Kidney tubule cell (primary cell): Measurements from ENCODE around the gene LRFN4.

Source experiments
- DNase-seq: peaks from one replicate; pipeline ENCODE4 v3.0.0-alpha.2; 2018; ENCODE audit warnings: low spot score

The LRFN4 gene

GRCh38 chr11:66870616-66871520, 14.0 kb downstream of the LRFN4 start:
- DNase-seq = no peak

- DNase-seq = no peak
Measured at GRCh38 chr11:66871521-66871901, 14.6 kb downstream of the LRFN4 start.

DNA sequence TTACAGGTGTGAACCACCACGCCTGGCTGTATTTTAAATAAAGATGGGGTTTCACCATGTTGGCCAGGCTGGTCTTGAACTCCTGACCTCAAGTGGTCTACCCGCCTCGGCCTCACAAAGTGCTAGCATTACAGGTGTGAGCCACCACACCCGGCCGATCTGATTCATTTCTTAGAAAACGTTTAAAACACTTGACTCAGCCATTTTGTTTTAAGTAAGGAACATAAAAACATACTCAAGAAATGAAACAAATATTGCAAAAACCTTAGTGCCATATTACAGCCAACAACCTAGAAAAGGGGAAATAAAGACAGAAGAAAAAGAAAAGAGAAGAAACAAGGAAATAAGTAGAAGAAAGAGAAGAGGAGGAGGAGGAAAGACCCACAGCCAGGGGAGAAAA, 17.4 kb downstream of the LRFN4 start:
- no peak for DNase-seq

DNA sequence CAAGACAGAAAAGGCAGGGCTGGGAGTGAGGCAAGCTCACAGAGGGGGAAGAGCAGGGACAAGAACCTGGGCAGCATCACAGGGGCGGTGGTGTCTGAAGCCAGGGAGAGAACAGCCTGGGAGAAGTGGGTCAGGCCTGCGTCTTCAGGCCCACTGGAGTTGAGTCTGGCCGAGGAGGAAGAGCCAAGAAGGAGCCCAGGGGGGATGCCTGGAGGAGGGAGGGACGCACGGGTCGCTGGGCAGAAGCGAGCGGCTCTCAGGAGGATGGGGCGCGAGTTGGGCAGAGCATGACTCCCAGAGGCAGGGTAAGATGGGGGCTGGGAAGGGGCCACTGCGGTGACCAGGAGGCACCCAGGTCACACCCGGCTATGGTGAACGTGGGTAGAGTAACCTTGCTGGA, 18.5 kb downstream of the LRFN4 start:
- no peak for DNase-seq

GRCh38 chr11:66877588-66878385, 20.9 kb downstream of the LRFN4 start:
- DNase-seq = no peak

- DNase-seq = no peak
Measured at GRCh38 chr11:66878474-66878873, 21.6 kb downstream of the LRFN4 start.

DNA sequence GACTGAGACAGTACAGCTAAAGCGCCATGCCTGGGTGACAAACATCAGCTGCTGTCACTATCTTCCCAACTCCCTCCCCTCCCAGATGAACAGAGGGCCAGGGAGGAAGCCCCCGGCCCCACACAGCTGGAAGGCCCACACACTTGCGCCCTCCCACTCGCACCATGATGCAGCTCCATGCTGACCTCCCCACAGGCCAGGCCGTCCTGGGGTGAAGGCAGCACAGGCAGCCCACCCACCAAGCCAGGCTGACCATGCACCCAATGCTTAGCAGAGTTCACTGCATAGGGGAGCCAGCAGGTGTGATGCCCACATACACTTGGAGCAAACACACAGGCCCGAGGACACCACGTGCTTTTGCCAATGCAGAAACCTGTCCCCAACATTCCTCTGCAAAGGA, 22.1 kb downstream of the LRFN4 start:
- no peak for DNase-seq

GRCh38 chr11:66879583-66879982, 22.7 kb downstream of the LRFN4 start:
- no peak for DNase-seq

- DNase-seq = no peak
Measured at GRCh38 chr11:66879999-66880398, 23.1 kb downstream of the LRFN4 start.

- DNase-seq = peak; percentile 76
Measured at GRCh38 chr11:66880496-66881450, 23.9 kb downstream of the LRFN4 start.

DNA sequence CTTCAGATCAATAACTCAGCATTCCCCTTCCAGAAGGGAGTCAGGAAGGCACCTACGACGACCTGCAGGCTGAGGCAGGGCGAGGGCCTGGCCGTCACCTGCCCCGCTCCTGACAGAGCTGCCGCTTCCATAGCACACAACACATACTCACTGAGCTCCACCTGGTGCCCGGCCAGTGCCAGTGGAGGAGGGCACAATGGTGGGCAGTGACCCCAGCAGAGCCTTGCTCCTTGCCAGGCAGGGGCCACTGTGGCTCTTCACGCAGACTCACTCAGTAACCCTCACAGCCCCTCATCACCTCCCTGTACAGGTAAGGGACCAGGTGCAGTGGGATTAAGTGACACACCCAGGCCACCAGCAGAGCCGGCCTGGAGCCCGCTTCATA, 24.6 kb downstream of the LRFN4 start:
- no peak for DNase-seq

DNA sequence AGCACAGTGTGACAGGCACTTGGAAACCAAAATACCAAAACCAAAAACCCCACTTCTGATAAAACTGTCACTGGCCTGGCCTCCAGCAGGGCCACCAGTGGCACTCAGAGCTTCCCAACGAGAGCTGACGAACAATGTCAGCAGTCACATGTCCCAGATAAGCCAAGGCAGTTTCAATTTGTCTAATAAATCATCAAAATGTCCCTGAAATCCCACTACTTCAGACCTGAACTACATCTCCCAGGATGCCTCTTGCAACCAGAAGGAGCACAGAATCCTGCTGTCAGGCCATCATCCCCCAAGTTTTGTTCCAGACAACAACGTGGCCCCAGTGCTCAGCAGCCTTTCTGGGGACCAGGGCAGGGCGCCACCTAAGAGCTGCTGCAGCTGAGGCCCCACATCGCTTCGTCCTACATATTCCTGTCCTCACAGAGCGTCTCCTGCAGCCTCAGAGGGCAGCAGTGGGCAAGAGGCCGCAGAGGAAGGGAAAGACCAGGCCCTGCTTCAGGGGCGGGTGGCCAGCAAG, 25.1 kb downstream of the LRFN4 start:
- DNase-seq = no peak

GRCh38 chr11:66882561-66883015, 25.7 kb downstream of the LRFN4 start:
- DNase-seq = no peak

- DNase-seq = peak; percentile 86
Measured at GRCh38 chr11:66883016-66883965, 26.4 kb downstream of the LRFN4 start.

DNA sequence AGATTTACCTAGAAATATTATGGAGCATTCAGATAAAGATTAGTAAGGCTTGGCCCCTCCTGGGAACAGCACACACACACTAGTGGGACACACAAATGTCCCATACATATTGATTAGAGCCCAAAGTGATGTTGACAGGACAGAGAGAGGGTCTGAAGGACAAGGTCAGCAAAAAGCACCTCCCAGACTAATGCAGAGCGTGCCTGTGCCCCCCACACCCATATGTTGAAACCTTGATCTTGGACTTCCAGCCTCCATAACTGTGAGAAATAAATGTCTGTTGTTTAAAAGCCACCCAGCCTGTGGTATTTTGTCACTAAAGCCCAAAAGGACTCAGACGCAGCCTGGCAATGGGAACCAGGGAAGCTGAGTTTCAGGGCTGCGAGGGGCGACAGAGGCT, 27.6 kb downstream of the LRFN4 start:
- DNase-seq = no peak

DNA sequence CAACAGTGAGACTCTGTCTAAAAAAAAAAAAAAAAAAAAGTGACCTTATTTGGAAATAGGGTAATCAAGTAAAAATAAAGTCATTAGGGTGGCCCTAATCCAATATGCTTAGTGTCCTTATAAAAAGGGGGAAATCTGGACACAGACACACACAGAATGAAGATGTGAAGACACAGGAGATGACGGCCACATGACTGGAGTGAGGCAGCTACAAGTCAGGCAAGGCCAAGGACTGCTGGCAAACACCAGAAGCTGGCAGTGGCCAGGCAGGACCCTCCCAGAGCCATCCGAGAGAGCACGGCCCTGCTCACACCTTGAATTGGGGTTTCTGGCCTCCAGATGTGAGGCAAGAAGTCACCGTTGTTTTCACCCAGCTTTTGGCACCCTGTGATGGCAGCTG, 28.6 kb downstream of the LRFN4 start:
- no peak for DNase-seq

- no peak for DNase-seq
Measured at GRCh38 chr11:66885950-66886440, 29.1 kb downstream of the LRFN4 start.

DNA sequence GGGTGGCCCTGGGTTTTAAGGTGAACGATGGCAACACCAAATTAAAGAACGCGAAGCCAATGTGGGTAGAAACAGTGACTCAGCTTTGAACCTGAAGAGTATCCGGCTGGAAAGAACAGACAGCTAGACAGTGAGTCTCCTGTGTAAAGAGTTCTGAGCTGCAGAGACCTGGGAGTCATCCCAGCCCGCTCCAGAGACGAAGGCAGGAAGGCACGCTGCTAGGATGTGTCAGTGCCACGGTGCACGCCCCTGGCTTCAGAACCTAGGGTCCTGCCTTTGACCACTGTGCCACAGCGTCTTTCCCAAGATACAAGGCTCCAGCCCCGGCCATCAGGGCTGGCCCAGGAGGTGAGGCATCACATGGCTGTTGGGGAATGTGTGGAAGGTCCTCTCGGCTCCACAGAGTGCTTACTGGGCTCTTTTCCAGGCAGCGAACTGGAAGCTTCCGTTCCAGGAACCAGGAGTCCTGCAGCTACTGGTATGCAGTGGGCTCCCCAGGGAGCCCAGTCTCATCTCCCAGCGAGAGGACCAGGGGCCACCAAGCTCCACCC, 29.9 kb downstream of the LRFN4 start:
- DNase-seq = peak; percentile 84

- DNase-seq = no peak
Measured at GRCh38 chr11:66887526-66887925, 30.7 kb downstream of the LRFN4 start.

DNA sequence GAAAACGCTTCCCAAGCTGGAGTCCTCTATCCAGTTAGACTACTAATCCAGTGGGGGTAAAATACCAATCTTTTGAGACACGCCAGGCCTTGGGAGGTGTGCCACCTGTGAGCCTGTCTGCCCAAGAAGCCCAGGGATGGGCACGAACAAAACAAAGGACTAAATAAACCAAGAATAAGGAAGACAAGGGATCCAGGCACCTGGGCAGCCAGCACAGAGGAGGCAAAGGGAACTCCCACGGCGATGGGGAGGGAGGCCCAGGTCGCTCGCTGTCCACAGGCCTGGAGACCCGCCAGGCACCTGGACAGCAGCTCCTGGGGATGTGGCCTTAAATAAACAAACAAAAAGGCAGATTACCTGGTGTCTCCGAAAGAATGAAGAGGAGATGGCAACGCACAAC, 31.4 kb downstream of the LRFN4 start:
- DNase-seq = no peak
